OCI-LY3 (cell line): ENCODE results near the gene SPACA1.

Experiments
- H2AFZ ChIP-seq: fragments of 200-600, 300-600 bp; shearing (Covaris generic); 2 replicates; pipeline ENCODE4 v1.6.0; 2014; ENCODE audit warnings: antibody characterized with exemption, low read depth, low read length
- H3K27ac ChIP-seq: fragments of 200-600, 300-600 bp; sonication (generic); 2 replicates; pipeline ENCODE4 v1.5.1; 2014; ENCODE audit warnings: mild to moderate bottlenecking, low read length, moderate library complexity, mixed read lengths
- H3K27me3 ChIP-seq: fragments of 200-600, 300-600 bp; sonication (generic); 2 replicates; pipeline ENCODE4 v1.6.1; 2014; ENCODE audit warnings: low read depth, low read length, mixed read lengths
- H3K36me3 ChIP-seq: fragments of 200-600, 300-600 bp; sonication (generic); replicated peaks from 2 replicates; pipeline ENCODE3; 2014; ENCODE audit warnings: low read depth, low read length, mixed read lengths
- H3K4me1 ChIP-seq: fragments of 300-600, 200-600 bp; sonication (generic); 2 replicates; pipeline ENCODE4 v1.6.1; 2014; ENCODE audit warnings: low read length, mixed read lengths
- H3K4me2 ChIP-seq: fragments of 200-600, 300-600 bp; sonication (generic); 2 replicates; pipeline ENCODE4 v1.6.1; 2014; ENCODE audit warnings: low read length, mixed read lengths
- H3K4me3 ChIP-seq: fragments of 300-600, 200-600 bp; sonication (generic); 2 replicates; pipeline ENCODE4 v1.5.1; 2014; ENCODE audit warnings: antibody characterized with exemption, mild to moderate bottlenecking, low read length, moderate library complexity
- H3K79me2 ChIP-seq: fragments of 300-600, 200-600 bp; shearing (Covaris generic); 2 replicates; pipeline ENCODE4 v1.6.1; 2014; ENCODE audit warnings: mild to moderate bottlenecking, low read length, mixed read lengths
- H3K9ac ChIP-seq: fragments of 300-600, 200-600 bp; shearing (Covaris generic); 2 replicates; pipeline ENCODE4 v1.6.0; 2014; ENCODE audit warnings: mild to moderate bottlenecking, low read length, moderate library complexity
- H3K9me3 ChIP-seq: fragments of 200-600, 300-600 bp; shearing (Covaris generic); 2 replicates; pipeline ENCODE4 v1.6.1; 2014; ENCODE audit warnings: low read length, mixed read lengths; ENCODE audit not compliant: insufficient read depth
- H4K20me1 ChIP-seq: fragments of 200-600, 300-600 bp; sonication (generic); 2 replicates; pipeline ENCODE4 v1.6.1; 2016; ENCODE audit warnings: low read length, mixed read lengths; ENCODE audit not compliant: insufficient read depth
- CTCF ChIP-seq: fragments of 200-600, 300-600 bp; sonication (generic); IDR thresholded peaks from 2 replicates; pipeline ENCODE4 v1.5.1; 2014; ENCODE audit warnings: antibody characterized with exemption, low read length, low read depth
- EZH2phosphoT487 ChIP-seq: fragments of 200-600 bp; shearing (Covaris generic); IDR thresholded peaks from 2 replicates; pipeline ENCODE4 v1.6.1; 2018; ENCODE audit warnings: antibody characterized with exemption, mixed run types, low read depth

Gene SPACA1

GRCh38 chr6:88077305-88077704, 29.7 kb downstream of the SPACA1 start:
- Histone ChIP-seq H3K4me3 (no peak overlapping the region), H3K9ac (no peak overlapping the region), H3K9me3 (no peaks in the 10 kb centered on the region), H3K27ac (no peak overlapping the region), H3K4me2 (no peak overlapping the region), H3K27me3 (no peaks in the 10 kb centered on the region), H3K36me3 (no peaks in the 10 kb centered on the region), H2AFZ (no peak overlapping the region), H3K4me1 (no peaks in the 10 kb centered on the region), H3K79me2 (no peaks in the 10 kb centered on the region), H4K20me1 (no peaks in the 10 kb centered on the region)
- TF ChIP-seq EZH2phosphoT487 (no peak), CTCF (no peak)

DNA sequence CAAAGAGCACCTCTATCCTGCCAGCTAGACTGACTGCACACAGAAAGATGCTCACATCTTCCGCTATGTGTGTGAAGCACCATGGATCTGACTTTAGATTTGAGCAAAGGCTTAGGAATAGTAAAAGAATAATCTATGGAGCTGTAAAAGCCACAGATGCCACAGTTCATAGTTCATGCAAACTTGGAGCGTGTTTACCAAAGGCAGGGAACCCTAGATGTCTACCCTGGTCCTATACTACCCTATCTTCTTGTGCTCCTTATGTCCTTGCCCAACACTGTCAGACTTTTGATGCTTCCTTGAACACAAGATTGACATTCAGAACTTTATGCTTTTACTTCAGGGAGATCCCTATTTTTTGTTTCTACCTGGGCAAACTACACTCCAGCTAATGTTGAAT, 39.2 kb downstream of the SPACA1 start:
- H2AFZ ChIP-seq, result no peak overlapping the region

DNA sequence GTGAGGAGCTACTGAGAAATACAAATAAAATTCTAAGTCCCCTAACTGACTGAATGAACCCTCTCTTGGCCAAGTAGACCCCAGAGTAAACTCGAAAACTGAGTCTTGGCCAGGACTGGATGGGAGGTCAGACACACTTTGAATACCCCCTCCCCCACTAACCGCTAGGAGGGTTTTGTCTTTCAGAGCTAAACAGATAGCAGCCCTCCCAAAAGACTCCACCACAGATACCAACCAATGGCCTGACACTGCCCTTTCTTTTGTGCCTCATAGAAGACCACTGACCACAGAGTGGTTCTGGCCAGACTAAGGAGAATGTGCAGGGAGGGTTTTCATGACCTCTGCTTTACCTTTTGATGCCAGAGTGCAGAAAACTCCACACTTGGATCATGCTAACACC, 42.1 kb downstream of the SPACA1 start:
- no peak overlapping the region for H3K4me2 ChIP-seq
- no peak for TF ChIP-seq CTCF
- TF ChIP-seq EZH2phosphoT487, result no peak
- no peak overlapping the region for H3K4me3 ChIP-seq
- H3K9ac ChIP-seq, result no peak overlapping the region
- H3K27ac ChIP-seq, result no peak overlapping the region
- no peaks in the 10 kb centered on the region for H3K36me3 ChIP-seq
- no peaks in the 10 kb centered on the region for H3K9me3 ChIP-seq
- no peaks in the 10 kb centered on the region for H3K79me2 ChIP-seq
- H4K20me1 ChIP-seq, result no peaks in the 10 kb centered on the region
- no peaks in the 10 kb centered on the region for H3K27me3 ChIP-seq
- no peak overlapping the region for H2AFZ ChIP-seq
- H3K4me1 ChIP-seq, result no peaks in the 10 kb centered on the region

More for the DNA sequence above, 39.2 kb downstream of the SPACA1 start:
- Histone ChIP-seq H3K4me3 (no peak overlapping the region), H3K27me3 (no peaks in the 10 kb centered on the region), H3K4me1 (no peaks in the 10 kb centered on the region), H3K27ac (no peak overlapping the region), H3K9me3 (no peaks in the 10 kb centered on the region), H3K36me3 (no peaks in the 10 kb centered on the region), H3K4me2 (no peak overlapping the region), H4K20me1 (no peaks in the 10 kb centered on the region), H3K79me2 (no peaks in the 10 kb centered on the region), H3K9ac (no peak overlapping the region)
- TF ChIP-seq CTCF (no peak), EZH2phosphoT487 (no peak)

- H3K36me3 ChIP-seq, result no peaks in the 10 kb centered on the region
- H3K4me3 ChIP-seq, result no peak overlapping the region
- no peaks in the 10 kb centered on the region for H3K4me1 ChIP-seq
- H3K27me3 ChIP-seq, result no peaks in the 10 kb centered on the region
- no peak overlapping the region for H2AFZ ChIP-seq
- no peak overlapping the region for H3K9ac ChIP-seq
- TF ChIP-seq EZH2phosphoT487 (no peak), CTCF (no peak)
- H3K79me2 ChIP-seq, result no peaks in the 10 kb centered on the region
- H3K4me2 ChIP-seq, result no peak overlapping the region
- H3K9me3 ChIP-seq, result no peaks in the 10 kb centered on the region
- no peak overlapping the region for H3K27ac ChIP-seq
- no peaks in the 10 kb centered on the region for H4K20me1 ChIP-seq
These were observed 58.2 kb downstream of the SPACA1 start for GRCh38 chr6:88105741-88106340.
